ENCODE results near the gene KCNQ1. TPM values are rescaled to one million over a fixed set of nuclear protein-coding genes. Genes with fewer than 3 reads are reported as not detected.

KCNQ1 gene
- total and polyA plus RNA-seq, 2 donors (not counting 1 experiment from before 2014, with no cell fraction given) = 21.5 to 28.8 TPM

DNA sequence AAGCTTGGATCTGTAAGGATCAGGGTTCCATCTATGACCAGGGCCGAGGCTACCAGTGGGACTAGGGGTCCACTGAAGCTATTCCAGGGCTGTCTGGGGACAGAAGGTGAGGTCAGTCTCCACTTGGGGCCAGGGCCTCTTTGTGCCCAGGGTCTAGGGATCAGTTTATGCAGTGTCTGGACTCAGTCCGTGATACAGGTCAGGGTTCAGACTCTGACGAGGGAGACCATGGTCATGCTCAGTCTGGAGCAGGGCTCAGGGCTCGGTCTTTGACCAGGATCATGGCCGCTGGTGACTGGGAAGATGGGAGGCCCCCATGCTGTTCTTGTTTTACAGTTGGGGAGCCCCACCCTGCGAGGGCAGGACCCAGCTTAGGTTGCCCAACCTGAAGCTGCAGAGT lies 32.5 kb upstream of the KCNQ1 start:
- DNase-seq (no peak), ATAC-seq (ENCODE audit: low read depth) (no peak)
- intact Hi-C loops (cut with micrococcal nuclease) = no loop called here
- Histone ChIP-seq H4K20me1 (ENCODE audit: control insufficient read depth, insufficient read depth, low read length, poor library complexity, severe bottlenecking) (no peaks in the 10 kb centered on the region), H3K4me1 (ENCODE audit: control insufficient read depth in 2 of 2, insufficient read depth in 2 of 2, low read length in 2 of 2) (no peaks in the 10 kb centered on the region), H3K4me2 (replicated peaks; ENCODE audit: low read depth, low read length, poor library complexity, severe bottlenecking) (no peak overlapping the region), H3K79me2 (ENCODE audit: control insufficient read depth, insufficient read depth, low read length) (no peaks in the 10 kb centered on the region), H3K9ac (ENCODE audit: low read length) (no peak overlapping the region), H3K4me3 (ENCODE audit: control extremely low read depth in 1 of 5, extremely low read depth in 1 of 5, insufficient read depth in 1 of 5, low read depth in 2 of 5, low read length in 4 of 5) (no peak overlapping the region), H3K27ac (ENCODE audit: low read length in 2 of 2) (no peak overlapping the region), H3K36me3 (replicated peaks in 1 of 2; ENCODE audit: control extremely low read depth in 1 of 2, control insufficient read depth in 1 of 2, extremely low read depth in 1 of 2, insufficient read depth in 2 of 2, low read length in 1 of 2) (no peaks in the 10 kb centered on the region), H3K9me3 (ENCODE audit: control extremely low read depth in 1 of 3, control insufficient read depth in 2 of 3, insufficient read depth in 1 of 3, low read length in 2 of 3) (no peaks in the 10 kb centered on the region), H2AFZ (ENCODE audit: insufficient read depth, low read depth, low read length, poor library complexity, severe bottlenecking) (no peak overlapping the region), H3K27me3 (replicated peaks in 1 of 4; ENCODE audit: control extremely low read depth in 1 of 4, control insufficient read depth in 3 of 4, insufficient read depth in 4 of 4, low read length in 3 of 4) (no peaks in the 10 kb centered on the region)
- Mint-ChIP-seq H3K4me3 (no peak overlapping the region), H3K27ac (no peak overlapping the region), H3K9me3 (ENCODE audit: insufficient read depth) (no peaks in the 10 kb centered on the region), H3K27me3 (no peaks in the 10 kb centered on the region), H3K4me1 (no peaks in the 10 kb centered on the region)
- POLR2A ChIA-PET = no interaction called here
- TF ChIP-seq EZH2 (IDR thresholded peaks at IDR 0.05; ENCODE audit: borderline replicate concordance, insufficient read depth, low read depth, low read length, poor library complexity, severe bottlenecking) (no peak), CTCF (IDR thresholded peaks at IDR 0.05) (no peak)
- CTCF ChIA-PET = interaction anchor here (0.6 to 1.2 kb wide), 3 partner anchors 108 to 788 kb away, joined by 3 to 4 read pairs (median 4); no protein-coding TSS in a partner anchor
- 93% methylated on average over 6 of the region's 6 CpGs for WGBS (ENCODE audit: insufficient coverage)

DNA sequence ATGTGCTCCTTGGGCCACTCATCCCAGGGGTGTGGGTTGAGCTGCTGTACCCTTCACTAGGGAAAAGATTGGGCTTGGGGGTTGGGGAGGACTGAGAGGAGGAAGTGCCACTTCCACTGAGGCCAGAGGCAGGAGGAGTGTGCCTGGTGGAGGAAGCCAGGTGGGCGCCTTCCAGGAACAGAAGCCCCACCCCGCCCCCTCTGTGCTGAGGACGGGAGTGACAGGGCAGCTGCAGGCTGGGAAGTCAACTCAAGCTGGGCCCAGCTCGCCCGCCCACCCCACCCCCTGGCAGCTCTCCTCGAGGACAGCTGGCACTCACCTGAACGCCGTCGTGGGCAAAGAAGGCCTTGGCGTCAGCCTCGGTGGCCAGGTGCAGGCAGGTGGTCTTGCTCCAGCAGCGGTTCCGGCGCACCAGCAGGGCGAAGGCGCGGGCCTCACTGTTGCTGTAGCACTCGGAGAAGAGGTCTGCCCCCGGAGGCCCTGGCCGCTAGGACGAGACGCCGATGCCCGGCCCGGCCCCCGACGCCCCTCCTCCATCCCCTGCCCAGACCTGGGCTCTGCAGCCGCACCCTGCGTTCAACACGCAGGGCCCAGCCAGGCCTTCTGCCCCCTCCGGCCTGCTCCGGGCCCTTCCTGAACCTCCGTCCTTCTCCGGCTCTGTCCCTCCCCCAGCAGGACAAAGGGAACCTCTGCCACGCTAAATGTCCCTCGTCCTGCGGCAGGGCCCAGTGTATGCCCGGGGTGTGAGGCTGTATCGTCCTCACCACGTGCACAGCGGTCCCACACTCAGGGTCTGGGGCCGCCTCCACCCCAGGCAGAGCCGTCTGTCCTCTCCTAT lies 30.8 kb upstream of the KCNQ1 start:
- Histone ChIP-seq H3K4me1 (ENCODE audit: control insufficient read depth in 2 of 2, insufficient read depth in 2 of 2, low read length in 2 of 2) (no peaks in the 10 kb centered on the region), H3K9me3 (ENCODE audit: control extremely low read depth in 1 of 3, control insufficient read depth in 2 of 3, insufficient read depth in 1 of 3, low read length in 2 of 3) (no peaks in the 10 kb centered on the region), H2AFZ (ENCODE audit: insufficient read depth, low read depth, low read length, poor library complexity, severe bottlenecking) (no peak overlapping the region), H3K4me2 (replicated peaks; ENCODE audit: low read depth, low read length, poor library complexity, severe bottlenecking) (no peak overlapping the region), H3K79me2 (ENCODE audit: control insufficient read depth, insufficient read depth, low read length) (no peaks in the 10 kb centered on the region), H4K20me1 (ENCODE audit: control insufficient read depth, insufficient read depth, low read length, poor library complexity, severe bottlenecking) (no peaks in the 10 kb centered on the region), H3K27ac (ENCODE audit: low read length in 2 of 2) (no peak overlapping the region), H3K9ac (ENCODE audit: low read length) (no peak overlapping the region), H3K27me3 (replicated peaks in 1 of 4; ENCODE audit: control extremely low read depth in 1 of 4, control insufficient read depth in 3 of 4, insufficient read depth in 4 of 4, low read length in 3 of 4) (no peaks in the 10 kb centered on the region), H3K36me3 (replicated peaks in 1 of 2; ENCODE audit: control extremely low read depth in 1 of 2, control insufficient read depth in 1 of 2, extremely low read depth in 1 of 2, insufficient read depth in 2 of 2, low read length in 1 of 2) (no peaks in the 10 kb centered on the region), H3K4me3 (ENCODE audit: control extremely low read depth in 1 of 5, extremely low read depth in 1 of 5, insufficient read depth in 1 of 5, low read depth in 2 of 5, low read length in 4 of 5) (no peak overlapping the region)
- WGBS (ENCODE audit: insufficient coverage) = 88% methylated on average over 43 of the region's 43 CpGs
- POLR2A ChIA-PET = no interaction called here
- Mint-ChIP-seq H3K4me1 (no peaks in the 10 kb centered on the region), H3K27ac (no peak overlapping the region), H3K4me3 (no peak overlapping the region), H3K27me3 (no peaks in the 10 kb centered on the region), H3K9me3 (ENCODE audit: insufficient read depth) (no peaks in the 10 kb centered on the region)
- intact Hi-C loops (cut with micrococcal nuclease) = no loop called here
- CTCF ChIA-PET = interaction anchor here (11.1 kb wide), 1 partner anchor 109 kb away, joined by 583 read pairs; the partner anchor contains the start of genes C11orf21 and TSPAN32
- no peak for TF ChIP-seq EZH2 (IDR thresholded peaks at IDR 0.05; ENCODE audit: borderline replicate concordance, insufficient read depth, low read depth, low read length, poor library complexity, severe bottlenecking)
- no peak for TF ChIP-seq CTCF (IDR thresholded peaks at IDR 0.05)
- ATAC-seq (ENCODE audit: low read depth) = no peak
- no peak for DNase-seq

All from B cell (primary cell).